SU-DHL-6 (cell line): ENCODE data around the gene CMSS1.

Experiments used
- H2AFZ ChIP-seq: fragments of 200-600 bp; sonication (generic); 2 replicates; pipeline ENCODE4 v1.6.1; 2014; ENCODE audit warnings: low read depth, mild to moderate bottlenecking, moderate library complexity, mixed read lengths, antibody characterized with exemption, low read length; ENCODE audit not compliant: severe bottlenecking
- H3F3A ChIP-seq: fragments of 200-600 bp; shearing (Covaris generic); 2 replicates; pipeline ENCODE4 v1.6.0; 2016; ENCODE audit warnings: antibody characterized with exemption, mild to moderate bottlenecking; ENCODE audit not compliant: insufficient read depth
- H3K27ac ChIP-seq: fragments of 200-600 bp; sonication (generic); 2 replicates; pipeline ENCODE4 v1.5.1; 2016; ENCODE audit warnings: low read depth, mild to moderate bottlenecking, low read length, moderate library complexity, mixed read lengths
- H3K27me3 ChIP-seq: fragments of 200-600 bp; sonication (generic), shearing (Covaris generic); 2 replicates; pipeline ENCODE4 v1.6.0; 2014; ENCODE audit warnings: mild to moderate bottlenecking, low read length
- H3K36me3 ChIP-seq: fragments of 200-600 bp; sonication (generic); 2 replicates; pipeline ENCODE4 v1.6.1; 2014; ENCODE audit warnings: mild to moderate bottlenecking, low read length, mixed read lengths
- H3K4me2 ChIP-seq: fragments of 300-600, 200-600 bp; shearing (Covaris generic), sonication (generic); 2 replicates; pipeline ENCODE4 v1.6.0; 2014; ENCODE audit warnings: low read length, low read depth, mild to moderate bottlenecking; ENCODE audit not compliant: poor library complexity, severe bottlenecking
- H3K4me3 ChIP-seq: fragments of 200-600 bp; sonication (generic); 2 replicates; pipeline ENCODE4 v1.5.1; 2014; ENCODE audit warnings: antibody characterized with exemption, low read length, mild to moderate bottlenecking, mixed read lengths; ENCODE audit not compliant: insufficient read depth, poor library complexity, severe bottlenecking
- H3K79me2 ChIP-seq: fragments of 200-600 bp; sonication (generic); 2 replicates; pipeline ENCODE4 v1.6.1; 2014; ENCODE audit warnings: mild to moderate bottlenecking, low read length, moderate library complexity; ENCODE audit not compliant: insufficient read depth
- H3K9ac ChIP-seq: fragments of 200-600 bp; sonication (generic); 2 replicates; pipeline ENCODE4 v1.7.0; 2014; ENCODE audit warnings: mild to moderate bottlenecking, low read length
- H3K9me2 ChIP-seq: fragments of 200-600 bp; sonication (generic); replicated peaks from 2 replicates; pipeline ENCODE4 v1.6.1; 2014; ENCODE audit warnings: low read length; ENCODE audit not compliant: insufficient read depth
- H3K9me3 ChIP-seq: fragments of 200-600 bp; sonication (generic); 2 replicates; pipeline ENCODE4 v1.6.1; 2014; ENCODE audit warnings: low read length, mixed read lengths; ENCODE audit not compliant: insufficient read depth
- H4K20me1 ChIP-seq: fragments of 200-600 bp; sonication (generic); 2 replicates; pipeline ENCODE4 v1.6.1; 2014; ENCODE audit warnings: low read depth, mild to moderate bottlenecking, antibody characterized with exemption, low read length, moderate library complexity, mixed read lengths
- CTCF ChIP-seq: fragments of 200-600 bp; sonication (generic); IDR thresholded peaks from one replicate; pipeline ENCODE4 v1.5.1; 2017; ENCODE audit warnings: antibody characterized with exemption, mild to moderate bottlenecking, low read length, moderate library complexity; ENCODE audit not compliant: insufficient read depth, poor library complexity, severe bottlenecking
- EZH2phosphoT487 ChIP-seq: fragments of 200-600 bp; sonication (generic), shearing (Covaris generic); conservative IDR thresholded peaks from 2 replicates; pipeline ENCODE4 v1.6.1; 2018; ENCODE audit warnings: mild to moderate bottlenecking, antibody characterized with exemption, low read length, moderate library complexity, mixed read lengths

Gene CMSS1

GRCh38 chr3:99872923-99873254, 55.2 kb downstream of the CMSS1 start:
- Histone ChIP-seq H3K36me3 (no peaks in the 10 kb centered on the region), H3F3A (peaks cover 9% of the 10 kb centered on the region; the same call in 1 of the 2 replicates), H4K20me1 (peaks cover 27% of the 10 kb centered on the region; the same call in 1 of the 2 replicates), H3K27ac (no peak overlapping the region), H3K27me3 (no peaks in the 10 kb centered on the region), H2AFZ (no peak overlapping the region), H3K79me2 (no peaks in the 10 kb centered on the region), H3K9me2 (no peaks in the 10 kb centered on the region), H3K4me2 (no peak overlapping the region), H3K4me3 (no peak overlapping the region), H3K9ac (no peak overlapping the region), H3K9me3 (no peaks in the 10 kb centered on the region)
- TF ChIP-seq CTCF (no peak), EZH2phosphoT487 (no peak)

GRCh38 chr3:99873269-99874102, 55.8 kb downstream of the CMSS1 start:
- Histone ChIP-seq H3K9me3 (no peaks in the 10 kb centered on the region), H3K4me3 (no peak overlapping the region), H3K27me3 (no peaks in the 10 kb centered on the region)

GRCh38 chr3:99874237-99875002, 56.8 kb downstream of the CMSS1 start:
- Histone ChIP-seq H3K79me2 (no peaks in the 10 kb centered on the region), H3K4me3 (no peak overlapping the region), H3K9me3 (no peaks in the 10 kb centered on the region), H2AFZ (no peak overlapping the region), H3F3A (peaks cover 9% of the 10 kb centered on the region; the same call in 1 of the 2 replicates), H3K4me2 (no peak overlapping the region), H3K36me3 (no peaks in the 10 kb centered on the region), H3K9me2 (no peaks in the 10 kb centered on the region), H4K20me1 (peaks cover 36% of the 10 kb centered on the region; the same call in 1 of the 2 replicates), H3K27me3 (no peaks in the 10 kb centered on the region), H3K27ac (no peak overlapping the region), H3K9ac (no peak overlapping the region)
- TF ChIP-seq CTCF, result no peak
- no peak for TF ChIP-seq EZH2phosphoT487

More at GRCh38 chr3:99873269-99874102, 55.8 kb downstream of the CMSS1 start:
- TF ChIP-seq EZH2phosphoT487 (no peak), CTCF (no peak)
- Histone ChIP-seq H3K79me2 (no peaks in the 10 kb centered on the region), H3K9me2 (no peaks in the 10 kb centered on the region), H3K9ac (no peak overlapping the region), H3K4me2 (no peak overlapping the region), H3F3A (peaks cover 9% of the 10 kb centered on the region; the same call in 1 of the 2 replicates), H3K36me3 (no peaks in the 10 kb centered on the region), H2AFZ (no peak overlapping the region), H3K27ac (no peak overlapping the region), H4K20me1 (peaks cover 30% of the 10 kb centered on the region; the same call in 1 of the 2 replicates)
